ENCODE results near the gene NMUR1. TPM values are rescaled to one million over a fixed set of nuclear protein-coding genes. Genes with fewer than 3 reads are reported as not detected.
"Not testable (repeated sequence)": the region's sequence is repeated elsewhere in the genome, so short reads cannot be mapped to it uniquely, and the experiment has no call there.

NMUR1 gene
- total RNA-seq, 1 experiment from 2014 or later: not detected

- in situ Hi-C loops (cut with HindIII; ENCODE audit: low sequenced_read_pairs); DNase-seq (ENCODE audit: low spot score): not testable (repeated sequence)
These were observed 26.3 kb upstream of the NMUR1 start for GRCh38 chr2:231556496-231556895.

- no peak for DNase-seq (ENCODE audit: low spot score)
- in situ Hi-C loops (cut with HindIII; ENCODE audit: low sequenced_read_pairs): no loop called here
These were observed 24.7 kb upstream of the NMUR1 start for GRCh38 chr2:231554748-231555545.

- in situ Hi-C loops (cut with HindIII; ENCODE audit: low sequenced_read_pairs): no loop called here
- no peak for DNase-seq (ENCODE audit: low spot score)
These were observed 24.1 kb upstream of the NMUR1 start for GRCh38 chr2:231554327-231554726.

- in situ Hi-C loops (cut with HindIII; ENCODE audit: low sequenced_read_pairs): no loop called here
- no peak for DNase-seq (ENCODE audit: low spot score)
These were observed 22.5 kb upstream of the NMUR1 start for GRCh38 chr2:231552752-231553151.

- DNase-seq (ENCODE audit: low spot score): no peak
- in situ Hi-C loops (cut with HindIII; ENCODE audit: low sequenced_read_pairs): no loop called here
These were observed 19.4 kb upstream of the NMUR1 start for GRCh38 chr2:231549446-231550239.

GRCh38 chr2:231548752-231549151 lies 18.5 kb upstream of the NMUR1 start:
- in situ Hi-C loops (cut with HindIII; ENCODE audit: low sequenced_read_pairs): no loop called here
- no peak for DNase-seq (ENCODE audit: low spot score)

GRCh38 chr2:231547315-231548110 lies 17.3 kb upstream of the NMUR1 start:
- DNase-seq (ENCODE audit: low spot score): no peak
- in situ Hi-C loops (cut with HindIII; ENCODE audit: low sequenced_read_pairs): no loop called here

- in situ Hi-C loops (cut with HindIII; ENCODE audit: low sequenced_read_pairs): no loop called here
- DNase-seq (ENCODE audit: low spot score): no peak
These were observed 15.9 kb upstream of the NMUR1 start for GRCh38 chr2:231546014-231546715.

- no peak for DNase-seq (ENCODE audit: low spot score)
- in situ Hi-C loops (cut with HindIII; ENCODE audit: low sequenced_read_pairs): no loop called here
These were observed 15.1 kb upstream of the NMUR1 start for GRCh38 chr2:231545105-231545902.

- in situ Hi-C loops (cut with HindIII; ENCODE audit: low sequenced_read_pairs): no loop called here
- peak; percentile 47 for DNase-seq (ENCODE audit: low spot score)
These were observed 11.9 kb upstream of the NMUR1 start for GRCh38 chr2:231542136-231542535.

- no peak for DNase-seq (ENCODE audit: low spot score)
- in situ Hi-C loops (cut with HindIII; ENCODE audit: low sequenced_read_pairs): no loop called here
These were observed 11.4 kb upstream of the NMUR1 start for GRCh38 chr2:231541645-231542044.

GRCh38 chr2:231539991-231540390 lies 9.7 kb upstream of the NMUR1 start:
- no peak for DNase-seq (ENCODE audit: low spot score)
- in situ Hi-C loops (cut with HindIII; ENCODE audit: low sequenced_read_pairs): no loop called here

GRCh38 chr2:231535961-231536360 lies 5.7 kb upstream of the NMUR1 start:
- no peak for DNase-seq (ENCODE audit: low spot score)
- in situ Hi-C loops (cut with HindIII; ENCODE audit: low sequenced_read_pairs): no loop called here

- in situ Hi-C loops (cut with HindIII; ENCODE audit: low sequenced_read_pairs): no loop called here
- DNase-seq (ENCODE audit: low spot score): no peak
These were observed 3.5 kb upstream of the NMUR1 start for GRCh38 chr2:231533777-231534125.

GRCh38 chr2:231533086-231533776 lies 3.0 kb upstream of the NMUR1 start:
- in situ Hi-C loops (cut with HindIII; ENCODE audit: low sequenced_read_pairs): no loop called here
- no peak for DNase-seq (ENCODE audit: low spot score)

GRCh38 chr2:231532756-231533035 lies 2.5 kb upstream of the NMUR1 start:
- in situ Hi-C loops (cut with HindIII; ENCODE audit: low sequenced_read_pairs): no loop called here
- DNase-seq (ENCODE audit: low spot score): no peak

GRCh38 chr2:231531883-231532755 lies 1.9 kb upstream of the NMUR1 start:
- in situ Hi-C loops (cut with HindIII; ENCODE audit: low sequenced_read_pairs): no loop called here
- no peak for DNase-seq (ENCODE audit: low spot score)

All from G401 (cell line).